Inflammatory macrophage (primary cell): Measurements from ENCODE around the gene PCNP.
"Not testable (repeated sequence)": the region's sequence is repeated elsewhere in the genome, so short reads cannot be mapped to it uniquely, and the experiment has no call there.

Source experiments
- DNase-seq, 2 donors: peaks; one replicate each; pipeline ENCODE4 v3.0.0-alpha.2; 2020 to 2022

Gene PCNP

GRCh38 chr3:101567528-101568317, 6.3 kb upstream of the PCNP start:
- no peak for DNase-seq

- DNase-seq, result no peak
Measured at GRCh38 chr3:101571028-101571895, 2.7 kb upstream of the PCNP start.

- peak; percentile 21 to 28 for DNase-seq
Measured at GRCh38 chr3:101574388-101575112, 570 bp downstream of the PCNP start.

GRCh38 chr3:101577286-101577685, 3.3 kb downstream of the PCNP start:
- no peak for DNase-seq

GRCh38 chr3:101588616-101589015, 14.6 kb downstream of the PCNP start:
- DNase-seq, result no peak

GRCh38 chr3:101591071-101591470, 17.1 kb downstream of the PCNP start:
- no peak for DNase-seq

GRCh38 chr3:101602731-101603130, 28.8 kb downstream of the PCNP start:
- DNase-seq, result peak; percentile 47 to 48

- no peak for DNase-seq
Measured at GRCh38 chr3:101603184-101603583, 29.2 kb downstream of the PCNP start.

GRCh38 chr3:101605398-101605797, 31.4 kb downstream of the PCNP start:
- DNase-seq, result not testable (repeated sequence)

- no peak for DNase-seq
Measured at GRCh38 chr3:101611023-101611422, 37.0 kb downstream of the PCNP start.

- DNase-seq, result not testable (repeated sequence)
Measured at GRCh38 chr3:101613014-101613413, 39.0 kb downstream of the PCNP start.

GRCh38 chr3:101615525-101615924, 41.5 kb downstream of the PCNP start:
- DNase-seq, result no peak

GRCh38 chr3:101617478-101617877, 43.5 kb downstream of the PCNP start:
- no peak for DNase-seq

- no peak for DNase-seq
Measured at GRCh38 chr3:101618726-101619125, 44.7 kb downstream of the PCNP start.

- DNase-seq, result no peak
Measured at GRCh38 chr3:101619734-101620133, 45.8 kb downstream of the PCNP start.

GRCh38 chr3:101623656-101624055, 49.7 kb downstream of the PCNP start:
- DNase-seq, result no peak

- no peak for DNase-seq
Measured at GRCh38 chr3:101624857-101625256, 50.9 kb downstream of the PCNP start.

GRCh38 chr3:101625879-101626278, 51.9 kb downstream of the PCNP start:
- DNase-seq, result no peak

- no peak for DNase-seq
Measured at GRCh38 chr3:101629219-101629618, 55.2 kb downstream of the PCNP start.

- DNase-seq, result no peak
Measured at GRCh38 chr3:101631098-101631796, 57.3 kb downstream of the PCNP start.

GRCh38 chr3:101631959-101632358, 58.0 kb downstream of the PCNP start:
- not testable (repeated sequence) for DNase-seq

GRCh38 chr3:101632586-101632985, 58.6 kb downstream of the PCNP start:
- DNase-seq, result no peak
